OCI-LY3 (cell line): ENCODE measurements around the gene ACSF3.

Source experiments
- CTCF ChIP-seq: fragments of 200-600, 300-600 bp; sonication (generic); IDR thresholded peaks from 2 replicates; pipeline ENCODE4 v1.5.1; 2014; ENCODE audit warnings: antibody characterized with exemption, low read length, low read depth
- EZH2phosphoT487 ChIP-seq: fragments of 200-600 bp; shearing (Covaris generic); IDR thresholded peaks from 2 replicates; pipeline ENCODE4 v1.6.1; 2018; ENCODE audit warnings: antibody characterized with exemption, mixed run types, low read depth

GRCh38 chr16:89143911-89144675 lies 50.4 kb downstream of the ACSF3 start:
- TF ChIP-seq CTCF, result no peak
- TF ChIP-seq EZH2phosphoT487, result no peak
